Left ventricle myocardium inferior (tissue), 1 donor: ENCODE data around the gene HSPH1. TPM values are rescaled to one million over a fixed set of nuclear protein-coding genes. Genes with fewer than 3 reads are reported as not detected.

ENCODE experiments used
- DNase-seq: peaks from one replicate; pipeline ENCODE4 v3.0.0-alpha.2; 2020
- H3K27ac ChIP-seq: fragments of 200-600 bp; replicated peaks from 2 replicates; pipeline ENCODE4 v1.8.0; 2021
- H3K27me3 ChIP-seq: fragments of 200-600 bp; 2 replicates; pipeline ENCODE4 v1.8.0; 2021; ENCODE audit warnings: low read depth
- H3K36me3 ChIP-seq: fragments of 200-600 bp; 2 replicates; pipeline ENCODE4 v1.8.0; 2021
- H3K4me1 ChIP-seq: fragments of 200-600 bp; 2 replicates; pipeline ENCODE4 v1.8.0; 2021
- H3K4me3 ChIP-seq: fragments of 200-600 bp; 2 replicates; pipeline ENCODE4 v1.8.0; 2021; ENCODE audit warnings: mild to moderate bottlenecking, moderate library complexity
- H3K9me3 ChIP-seq: fragments of 200-600 bp; replicated peaks from 2 replicates; pipeline ENCODE4 v1.8.0; 2021
- intact Hi-C: fragments of 100-400 bp; cut with micrococcal nuclease; formaldehyde crosslinking; loops from one replicate; pipeline ENCODE4 v1.11.0; 2022
- total RNA-seq: library from RNA; stranded (reverse); fragmentation: NEBNext Ultra II Directional; extraction: Animal tissue kit (Norgen Biotek cat#: 25700); gene quantifications from one replicate; pipeline ENCODE4 v1.2.1, GENCODE V29; 2021
- TF ChIP-seq, protein P1 (sequence below): fragments of 200-600 bp; IDR thresholded peaks from 2 replicates; pipeline ENCODE4 v1.8.0; 2021; ENCODE audit warnings: antibody characterized with exemption, mild to moderate bottlenecking, borderline replicate concordance
- donor health status: DM: no; HTN: yes; CAD: no; lungs with severe emphysema.

HSPH1 gene
- total RNA-seq, 1 donor from 2014 or later: 78.8 TPM

DNA sequence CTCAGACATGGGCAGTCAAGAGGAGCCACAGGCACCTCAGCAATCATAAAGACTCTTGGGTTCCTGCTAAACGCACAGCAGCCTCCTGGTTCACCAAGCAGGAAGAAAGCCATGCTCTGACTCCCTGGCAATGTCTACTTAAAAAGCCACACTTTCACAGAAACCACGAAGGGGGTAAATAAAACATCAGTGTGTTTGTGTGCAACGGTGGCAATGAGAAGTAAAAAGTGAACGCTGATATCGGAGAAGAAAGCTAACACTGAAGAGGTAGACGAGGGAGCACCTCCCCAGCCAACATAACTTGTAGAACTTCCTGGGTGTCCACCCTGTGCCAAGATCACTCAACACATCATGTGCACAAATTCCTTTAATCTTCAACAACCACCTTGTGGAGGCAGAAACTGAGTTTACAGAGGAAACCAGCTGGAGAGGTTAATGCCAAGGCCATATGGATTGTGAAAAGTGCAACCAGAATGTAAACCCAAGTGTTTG, 30.2 kb downstream of the HSPH1 start:
- Histone ChIP-seq H3K4me3 (no peak overlapping the region), H3K4me1 (no peaks in the 10 kb centered on the region), H3K27ac (no peak overlapping the region), H3K9me3 (no peaks in the 10 kb centered on the region), H3K27me3 (peaks cover 15% of the 10 kb centered on the region), H3K36me3 (peaks cover 22% of the 10 kb centered on the region)
- no peak for DNase-seq
- intact Hi-C loops: no loop called here
- TF ChIP-seq, protein P1, sequence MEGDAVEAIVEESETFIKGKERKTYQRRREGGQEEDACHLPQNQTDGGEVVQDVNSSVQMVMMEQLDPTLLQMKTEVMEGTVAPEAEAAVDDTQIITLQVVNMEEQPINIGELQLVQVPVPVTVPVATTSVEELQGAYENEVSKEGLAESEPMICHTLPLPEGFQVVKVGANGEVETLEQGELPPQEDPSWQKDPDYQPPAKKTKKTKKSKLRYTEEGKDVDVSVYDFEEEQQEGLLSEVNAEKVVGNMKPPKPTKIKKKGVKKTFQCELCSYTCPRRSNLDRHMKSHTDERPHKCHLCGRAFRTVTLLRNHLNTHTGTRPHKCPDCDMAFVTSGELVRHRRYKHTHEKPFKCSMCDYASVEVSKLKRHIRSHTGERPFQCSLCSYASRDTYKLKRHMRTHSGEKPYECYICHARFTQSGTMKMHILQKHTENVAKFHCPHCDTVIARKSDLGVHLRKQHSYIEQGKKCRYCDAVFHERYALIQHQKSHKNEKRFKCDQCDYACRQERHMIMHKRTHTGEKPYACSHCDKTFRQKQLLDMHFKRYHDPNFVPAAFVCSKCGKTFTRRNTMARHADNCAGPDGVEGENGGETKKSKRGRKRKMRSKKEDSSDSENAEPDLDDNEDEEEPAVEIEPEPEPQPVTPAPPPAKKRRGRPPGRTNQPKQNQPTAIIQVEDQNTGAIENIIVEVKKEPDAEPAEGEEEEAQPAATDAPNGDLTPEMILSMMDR: no peak

DNA sequence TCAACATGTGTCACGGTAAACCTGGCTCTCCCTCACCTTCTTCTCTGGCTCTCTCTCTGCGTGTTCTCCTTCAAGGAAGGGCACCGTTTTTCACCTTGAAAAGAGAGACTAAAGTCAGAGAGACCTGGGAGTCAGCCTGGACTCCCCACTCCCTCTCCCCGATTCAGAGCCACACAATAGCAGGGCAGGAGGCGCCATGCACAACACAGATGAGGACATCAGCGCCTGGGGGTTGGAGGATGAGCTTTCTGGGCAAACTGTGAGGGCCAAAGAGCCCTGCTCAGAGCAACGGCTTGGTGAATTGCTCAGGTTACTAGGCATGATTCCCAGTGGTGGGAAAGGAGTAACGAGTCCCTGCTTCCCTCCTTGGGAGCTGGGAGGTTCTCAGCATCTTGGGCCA, 32.3 kb downstream of the HSPH1 start:
- Histone ChIP-seq H3K27ac (no peak overlapping the region), H3K36me3 (peaks cover 3% of the 10 kb centered on the region), H3K9me3 (no peaks in the 10 kb centered on the region), H3K4me1 (no peaks in the 10 kb centered on the region), H3K27me3 (peaks cover 34% of the 10 kb centered on the region), H3K4me3 (no peak overlapping the region)
- no peak for DNase-seq
- intact Hi-C loops: no loop called here
- TF ChIP-seq, protein P1: no peak

DNA sequence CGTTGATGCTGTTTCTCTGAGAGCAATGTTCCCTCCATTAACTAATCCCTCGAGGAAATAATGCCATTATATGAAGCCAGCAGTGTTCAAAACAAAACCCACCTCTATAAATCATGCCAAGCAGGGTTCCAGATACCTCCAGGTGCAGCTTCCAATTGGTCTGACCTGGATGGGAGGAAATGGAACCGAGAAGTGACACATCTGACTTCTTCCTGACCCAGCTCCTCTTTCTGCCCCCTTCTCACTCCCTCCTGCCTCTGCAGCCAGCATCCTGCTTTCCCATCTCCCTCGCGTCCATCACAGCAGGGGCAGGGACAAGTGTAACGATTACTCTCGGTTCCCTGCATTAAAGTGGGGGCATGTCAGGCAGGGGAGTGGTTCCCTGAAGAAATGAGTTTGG, 37.5 kb downstream of the HSPH1 start:
- no peak overlapping the region for H3K4me3 ChIP-seq
- H3K27me3 ChIP-seq: peaks cover 51% of the 10 kb centered on the region
- TF ChIP-seq, protein P1: no peak
- no peak for DNase-seq
- H3K9me3 ChIP-seq: no peaks in the 10 kb centered on the region
- H3K4me1 ChIP-seq: no peaks in the 10 kb centered on the region
- no peaks in the 10 kb centered on the region for H3K36me3 ChIP-seq
- H3K27ac ChIP-seq: no peak overlapping the region
- intact Hi-C loops: no loop called here

DNA sequence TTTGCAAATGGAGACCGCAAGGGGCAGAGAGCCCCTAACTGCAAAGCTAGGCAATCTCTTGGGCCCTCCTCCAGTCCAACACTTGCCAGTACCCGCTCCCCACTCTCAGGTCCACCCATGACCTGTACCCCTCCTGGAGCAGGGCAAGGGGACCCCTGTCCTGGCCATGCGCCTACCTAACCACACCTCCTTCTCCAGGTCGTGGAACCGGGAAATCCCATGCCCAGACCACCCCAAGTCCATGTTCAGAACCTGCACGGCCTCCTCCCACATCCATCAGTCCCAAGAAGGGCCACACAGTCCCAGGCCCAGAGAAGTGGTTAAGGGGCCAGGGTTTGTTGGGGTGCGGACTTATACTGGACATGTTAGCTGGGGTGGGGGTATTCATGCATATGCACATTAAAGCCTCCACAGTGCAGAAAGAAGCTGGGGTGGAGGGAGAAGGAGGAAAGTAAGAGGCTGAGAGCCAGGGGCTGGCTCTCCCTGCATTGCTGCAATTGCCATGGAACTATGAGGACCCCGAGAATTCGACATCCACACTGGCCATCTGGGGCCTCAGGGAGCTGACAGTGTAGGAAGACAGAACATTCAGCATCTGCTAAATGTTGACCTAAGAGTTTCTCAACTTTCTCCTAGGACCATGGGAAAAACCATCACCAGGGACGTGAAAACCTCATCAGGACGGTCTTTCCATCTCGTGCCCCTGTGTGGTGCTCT, 39.0 kb downstream of the HSPH1 start:
- Histone ChIP-seq H3K36me3 (no peaks in the 10 kb centered on the region), H3K4me1 (no peaks in the 10 kb centered on the region), H3K27ac (no peak overlapping the region), H3K9me3 (no peaks in the 10 kb centered on the region), H3K4me3 (no peak overlapping the region), H3K27me3 (peaks cover 62% of the 10 kb centered on the region)
- intact Hi-C loops: no loop called here
- no peak for DNase-seq
- TF ChIP-seq, protein P1: no peak

DNA sequence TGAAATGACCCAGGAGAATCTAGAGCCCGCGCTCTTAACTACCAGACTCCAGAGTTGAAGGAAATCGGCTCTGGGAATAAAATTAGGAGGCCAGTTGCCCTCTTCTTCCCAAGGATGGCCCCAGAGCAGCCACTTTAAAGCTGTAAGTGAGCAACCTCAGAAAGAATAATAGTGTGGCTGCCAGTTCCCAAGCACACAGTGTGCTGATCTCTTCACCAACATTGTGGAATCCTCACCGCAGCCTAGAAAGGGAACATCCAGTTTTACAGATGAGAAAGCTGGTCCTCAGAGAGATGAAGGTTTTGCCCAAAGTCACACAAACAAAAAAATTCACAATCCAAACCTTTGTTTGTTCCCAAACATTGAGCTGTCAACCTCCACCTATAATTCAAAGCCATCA, 39.6 kb downstream of the HSPH1 start:
- Histone ChIP-seq H3K4me1 (no peaks in the 10 kb centered on the region), H3K27me3 (peaks cover 59% of the 10 kb centered on the region), H3K9me3 (no peaks in the 10 kb centered on the region), H3K4me3 (no peak overlapping the region), H3K36me3 (no peaks in the 10 kb centered on the region), H3K27ac (no peak overlapping the region)
- TF ChIP-seq, protein P1: no peak
- intact Hi-C loops: no loop called here
- DNase-seq: no peak
